OCI-LY7 (cell line): ENCODE data around the gene GNA15. TPM values are rescaled to one million over a fixed set of nuclear protein-coding genes. Genes with fewer than 3 reads are reported as not detected.

Source experiments
- BruUV-seq: library from RNA; stranded (reverse); fragments of 400-500 nt; replicated peaks from 2 replicates; lab custom pipeline; 2021; lab: Mats Ljungman, UMichigan
- CTCF ChIA-PET: fragments of 300-600 bp; sonication (Branson Sonifier 250); formaldehyde crosslinking; loops from one replicate; lab custom pipeline; 2022; ENCODE audit warnings: antibody characterized with exemption; ENCODE audit not compliant: unreplicated experiment; lab: Charles Lee
- POLR2A ChIA-PET: fragments of 300-600 bp; sonication (Branson Sonifier 250); formaldehyde crosslinking; loops from one replicate; lab custom pipeline; 2022; ENCODE audit warnings: antibody characterized with exemption; lab: Charles Lee
- DNase-seq: peaks from one replicate; pipeline ENCODE4 v3.0.0-alpha.2; 2015; ENCODE audit warnings: low spot score
- H2AFZ ChIP-seq: fragments of 200-600 bp; sonication (generic), shearing (Covaris generic); 2 replicates; pipeline ENCODE4 v1.6.1; 2014; ENCODE audit warnings: mild to moderate bottlenecking, antibody characterized with exemption, low read length, moderate library complexity
- H3K27ac ChIP-seq: fragments of 200-600 bp; sonication (generic); 2 replicates; pipeline ENCODE4 v1.5.1; 2014; ENCODE audit warnings: mixed run types, low read depth, mild to moderate bottlenecking, moderate library complexity, low read length, inconsistent platforms; ENCODE audit not compliant: poor library complexity, severe bottlenecking
- H3K36me3 ChIP-seq: fragments of 200-600 bp; sonication (generic); 2 replicates; pipeline ENCODE4 v1.6.1; 2014; ENCODE audit warnings: mild to moderate bottlenecking, antibody characterized with exemption, low read length, moderate library complexity, mixed read lengths; ENCODE audit not compliant: insufficient read depth
- H3K4me1 ChIP-seq: fragments of 200-600 bp; sonication (generic); 2 replicates; pipeline ENCODE4 v1.5.1; 2014; ENCODE audit warnings: mild to moderate bottlenecking, low read length; ENCODE audit not compliant: insufficient read depth, poor library complexity, severe bottlenecking
- H3K4me2 ChIP-seq: fragments of 200-600 bp; sonication (generic); 2 replicates; pipeline ENCODE4 v1.6.1; 2014; ENCODE audit warnings: mild to moderate bottlenecking, low read length
- H3K4me3 ChIP-seq: fragments of 200-600 bp; sonication (generic); 2 replicates; pipeline ENCODE4 v1.5.1; 2014; ENCODE audit warnings: mild to moderate bottlenecking, low read depth, low read length; ENCODE audit not compliant: poor library complexity, severe bottlenecking
- H3K79me2 ChIP-seq: fragments of 200-600 bp; sonication (generic); 2 replicates; pipeline ENCODE4 v1.6.1; 2016; ENCODE audit warnings: low read depth, mild to moderate bottlenecking, low read length, moderate library complexity, mixed read lengths; ENCODE audit not compliant: insufficient read depth
- H3K9me2 ChIP-seq: fragments of 200-600 bp; sonication (generic); 2 replicates; pipeline ENCODE4 v1.6.1; 2016; ENCODE audit warnings: mild to moderate bottlenecking, low read length, mixed read lengths; ENCODE audit not compliant: insufficient read depth
- H3K9me3 ChIP-seq: fragments of 200-600 bp; sonication (generic); 2 replicates; pipeline ENCODE4 v1.6.1; 2014; ENCODE audit warnings: mild to moderate bottlenecking, mixed run types, low read length, mixed read lengths
- H4K20me1 ChIP-seq: fragments of 200-600 bp; sonication (generic); 2 replicates; pipeline ENCODE4 v1.6.1; 2014; ENCODE audit warnings: mild to moderate bottlenecking, antibody characterized with exemption, low read length, moderate library complexity, mixed read lengths; ENCODE audit not compliant: insufficient read depth
- CTCF ChIP-seq: fragments of 200-600 bp; sonication (generic); conservative IDR thresholded peaks from 2 replicates; pipeline ENCODE4 v1.5.1; 2014; ENCODE audit warnings: mild to moderate bottlenecking, antibody characterized with exemption, low read length, moderate library complexity, mixed read lengths
- EZH2phosphoT487 ChIP-seq: fragments of 200-600 bp; sonication (generic); IDR thresholded peaks from 2 replicates; pipeline ENCODE4 v1.6.1; 2018; ENCODE audit warnings: low read depth, borderline replicate concordance, mild to moderate bottlenecking, mixed run types, antibody characterized with exemption, low read length, moderate library complexity, mixed read lengths
- intact Hi-C: fragments of 100-400 bp; cut with micrococcal nuclease; formaldehyde crosslinking; loops from one replicate; pipeline ENCODE4 v1.10.0; 2022; ENCODE audit not compliant: unreplicated experiment
- total RNA-seq, 2 experiments: library from RNA; depleted of rRNA in 1 of 2; stranded (reverse); fragments of >200 nt in 1 of 2; shearing (Covaris generic) in 1 of 2; gene quantifications; 2 replicates each; pipeline ENCODE4 v1.2.3, GENCODE V29; 2014 to 2022

The GNA15 gene
- total RNA-seq, 2 experiments from 2014 or later: not detected

GRCh38 chr19:3129112-3129511 lies 6.7 kb upstream of the GNA15 start:
- no peaks in the 10 kb centered on the region for H3K9me2 ChIP-seq
- no peaks in the 10 kb centered on the region for H3K9me3 ChIP-seq
- no peak overlapping the region for H3K4me3 ChIP-seq
- no peak overlapping the region for H3K27ac ChIP-seq
- no peaks in the 10 kb centered on the region for H3K36me3 ChIP-seq
- no TSS peak for BruUV-seq
- DNase-seq: peak; percentile 52
- ChIA-PET CTCF (no interaction called here), POLR2A (interaction anchor here (0.8 to 1.6 kb wide), 2 partner anchors 94 to 179 kb away, joined by 3 to 4 read pairs; no protein-coding TSS in a partner anchor)
- H2AFZ ChIP-seq: no peak overlapping the region
- H3K4me1 ChIP-seq: peaks cover 12% of the 10 kb centered on the region
- TF ChIP-seq EZH2phosphoT487 (no peak), CTCF (peak; percentile 87)
- intact Hi-C loops: loop anchor here (1.0 to 5.0 kb wide), 2 partner anchors 34 to 177 kb away; no protein-coding TSS in a partner anchor
- no peak overlapping the region for H3K4me2 ChIP-seq
- no peaks in the 10 kb centered on the region for H3K79me2 ChIP-seq
- no peaks in the 10 kb centered on the region for H4K20me1 ChIP-seq

- no peaks in the 10 kb centered on the region for H3K79me2 ChIP-seq
- no peaks in the 10 kb centered on the region for H3K9me2 ChIP-seq
- no peak for DNase-seq
- ChIA-PET POLR2A (interaction anchor here (0.7 kb wide), 1 partner anchor 851 kb away, joined by 4 read pairs; no protein-coding TSS in a partner anchor), CTCF (interaction anchor here (0.5 kb wide), 1 partner anchor 512 kb away, joined by 6 read pairs; no protein-coding TSS in a partner anchor)
- BruUV-seq: no TSS peak
- no peaks in the 10 kb centered on the region for H3K9me3 ChIP-seq
- H4K20me1 ChIP-seq: no peaks in the 10 kb centered on the region
- H2AFZ ChIP-seq: no peak overlapping the region
- no peak for TF ChIP-seq EZH2phosphoT487
- no peak for TF ChIP-seq CTCF
- H3K27ac ChIP-seq: no peak overlapping the region
- no peaks in the 10 kb centered on the region for H3K36me3 ChIP-seq
- H3K4me2 ChIP-seq: no peak overlapping the region
- no peaks in the 10 kb centered on the region for H3K4me1 ChIP-seq
- intact Hi-C loops: no loop called here
- H3K4me3 ChIP-seq: no peak overlapping the region
Observed at GRCh38 chr19:3131168-3131567, 4.7 kb upstream of the GNA15 start.
